8988T (cell line): Measurements from ENCODE around the gene SERTAD2.

ENCODE experiments used
- DNase-seq: peaks from one replicate; pipeline ENCODE4 v3.0.0; 2011

The SERTAD2 gene

DNA sequence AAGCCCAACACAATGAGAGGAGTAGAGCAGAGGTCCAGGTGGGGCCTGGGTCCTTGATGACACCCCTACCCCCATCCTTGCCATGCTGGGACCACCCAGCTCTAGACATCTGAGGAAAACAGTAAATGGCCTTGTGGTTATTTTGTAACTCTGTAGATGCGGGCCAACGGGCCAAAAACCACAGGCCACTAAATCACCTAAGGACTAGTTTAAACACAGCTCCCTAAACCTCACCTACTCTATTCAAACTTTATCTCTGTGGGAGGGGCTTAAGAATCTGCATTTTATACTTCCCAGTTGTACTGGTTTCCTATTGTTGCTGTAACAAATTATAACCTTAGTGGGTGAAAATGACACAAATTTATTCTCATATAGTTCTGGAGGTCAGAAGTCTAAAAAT is 19.0 kb upstream of the SERTAD2 start:
- DNase-seq = no peak

DNA sequence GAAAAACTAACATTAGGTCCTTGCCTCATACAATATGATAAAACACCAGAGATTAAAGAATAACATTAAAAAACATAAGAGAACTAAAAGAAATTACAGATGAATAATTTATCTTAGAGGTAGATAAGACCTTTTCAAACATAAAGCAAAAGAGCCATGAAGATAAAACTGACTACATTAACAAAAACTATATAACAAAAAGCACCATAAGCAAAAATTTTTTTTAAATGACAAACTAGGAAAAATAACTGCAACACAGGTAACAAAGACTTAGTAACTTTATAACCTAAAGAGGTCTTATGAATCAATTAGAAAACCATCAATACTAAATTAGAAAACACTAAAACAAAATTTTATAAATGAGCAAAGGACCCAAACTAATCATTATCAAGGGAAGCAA is 16.3 kb upstream of the SERTAD2 start:
- no peak for DNase-seq

DNA sequence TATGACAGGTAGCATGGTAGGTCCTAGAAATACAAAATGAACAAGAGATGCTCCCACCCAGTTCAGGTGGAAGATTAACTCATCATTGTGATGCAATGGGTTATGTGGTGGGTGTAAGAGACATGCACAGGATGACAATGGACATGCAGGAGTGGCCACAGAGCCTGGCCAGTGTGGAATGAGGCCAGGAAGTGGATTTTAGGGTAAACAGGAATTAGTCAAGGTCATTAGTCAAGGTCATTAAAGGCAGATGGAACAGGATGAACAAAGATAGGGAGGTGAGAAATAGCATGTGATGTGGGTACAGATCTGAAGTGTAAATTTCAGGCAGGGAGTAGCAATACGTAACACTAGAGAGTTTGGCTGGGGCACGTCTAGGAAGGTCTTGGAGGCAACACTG is 15.6 kb upstream of the SERTAD2 start:
- no peak for DNase-seq

DNA sequence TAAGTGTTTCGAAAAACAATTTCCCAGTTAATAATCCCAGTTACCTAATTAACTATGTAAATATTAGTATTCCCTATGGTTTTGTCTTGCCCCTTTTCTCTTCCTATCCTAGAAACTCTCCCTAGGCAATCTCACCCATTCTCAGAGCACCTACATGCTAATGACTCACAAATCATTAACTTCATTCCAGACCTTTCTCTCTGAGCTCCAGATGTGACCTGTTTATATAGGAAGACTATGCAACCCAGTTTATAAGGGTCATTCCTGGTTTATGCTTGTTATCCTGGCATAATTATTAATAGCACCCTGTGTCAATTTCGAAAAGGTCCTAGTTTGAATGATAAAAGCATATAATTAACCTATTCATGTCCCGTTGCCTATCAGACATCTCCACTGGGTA is 14.8 kb upstream of the SERTAD2 start:
- no peak for DNase-seq

DNA sequence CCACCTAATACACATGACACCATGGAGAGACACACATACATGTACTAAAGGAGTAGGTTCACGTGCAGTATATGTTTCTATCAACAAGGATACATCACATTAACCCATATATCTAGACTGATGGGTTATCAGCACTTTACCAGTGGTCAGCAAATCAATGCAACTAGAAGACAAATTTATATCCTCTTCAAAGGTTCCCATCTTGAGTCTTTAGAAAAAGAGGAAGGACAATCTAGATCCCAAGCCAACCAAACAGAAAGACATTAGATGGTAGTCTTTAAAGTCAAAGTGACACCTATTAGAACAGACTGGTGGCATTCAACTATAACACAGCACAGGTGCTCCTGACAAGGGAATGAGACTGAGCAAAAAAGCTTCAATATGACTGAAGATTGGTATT is 13.8 kb upstream of the SERTAD2 start:
- DNase-seq = no peak

DNA sequence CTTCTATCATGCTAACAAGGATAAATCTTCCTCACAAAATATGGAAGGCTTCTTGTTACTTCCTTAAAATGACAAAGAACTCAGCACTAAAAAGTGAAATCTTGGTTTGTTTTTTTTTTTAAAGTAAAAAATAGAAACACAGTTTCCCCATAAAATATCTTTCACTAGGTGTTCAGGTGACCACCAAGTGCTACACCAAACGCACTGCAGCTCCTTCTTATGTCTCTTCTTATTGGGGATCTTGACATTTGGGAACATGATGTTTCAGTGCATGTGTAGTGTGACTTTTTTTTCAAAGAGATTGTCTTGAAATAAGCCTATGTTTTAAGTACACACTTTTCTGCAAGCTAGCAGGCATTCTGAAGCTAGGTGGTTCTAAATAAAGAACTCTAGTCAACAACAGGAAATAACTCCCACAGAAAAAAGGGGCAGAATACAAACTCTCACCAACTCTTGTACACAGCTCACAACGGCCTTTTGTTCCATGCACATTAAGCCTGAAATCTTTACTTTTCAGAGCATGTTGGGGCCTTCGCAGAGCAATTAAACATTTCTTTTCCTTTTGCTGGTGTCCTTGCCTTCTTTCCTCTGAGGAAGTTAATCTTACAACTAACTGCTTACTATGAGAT is 13.2 kb upstream of the SERTAD2 start:
- DNase-seq = no peak

DNA sequence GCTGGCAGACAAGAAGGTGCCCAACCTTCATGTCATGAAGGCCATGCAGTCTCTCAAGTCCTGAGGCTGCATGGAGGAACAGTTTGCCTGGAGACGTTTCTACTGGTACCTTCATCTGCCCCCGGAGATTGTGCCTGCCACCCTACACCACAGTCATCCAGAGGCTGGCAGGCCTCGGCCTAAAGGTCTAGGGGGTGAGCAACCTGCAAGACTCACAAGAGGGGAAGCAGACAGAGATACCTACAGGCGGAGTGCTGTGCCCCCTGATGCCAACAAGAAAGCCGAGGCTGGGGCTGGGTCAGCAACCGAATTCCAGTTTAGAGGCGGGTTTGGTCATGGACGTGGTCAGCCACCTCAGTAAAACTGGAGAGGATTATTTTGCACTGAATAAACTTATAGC is 12.0 kb upstream of the SERTAD2 start:
- no peak for DNase-seq

DNA sequence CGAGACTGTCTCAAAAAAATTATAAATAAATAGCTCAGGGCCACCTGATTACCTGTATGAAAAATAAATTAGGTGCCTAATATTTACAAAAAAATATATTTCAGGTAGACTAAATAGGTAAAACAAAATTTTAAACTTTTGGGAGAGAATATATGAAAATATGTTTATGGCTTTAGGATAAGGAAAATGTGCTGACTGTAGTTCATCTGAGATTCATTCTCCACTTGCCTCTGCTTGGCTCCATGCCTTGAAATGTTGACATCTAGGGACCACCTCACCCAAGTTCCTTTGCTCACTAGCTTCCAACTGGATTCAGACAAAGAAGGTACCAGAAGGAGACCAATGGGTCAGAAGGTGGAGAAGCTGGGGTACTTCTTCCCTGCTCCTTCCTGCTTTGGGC is 9.7 kb upstream of the SERTAD2 start:
- DNase-seq = no peak

DNA sequence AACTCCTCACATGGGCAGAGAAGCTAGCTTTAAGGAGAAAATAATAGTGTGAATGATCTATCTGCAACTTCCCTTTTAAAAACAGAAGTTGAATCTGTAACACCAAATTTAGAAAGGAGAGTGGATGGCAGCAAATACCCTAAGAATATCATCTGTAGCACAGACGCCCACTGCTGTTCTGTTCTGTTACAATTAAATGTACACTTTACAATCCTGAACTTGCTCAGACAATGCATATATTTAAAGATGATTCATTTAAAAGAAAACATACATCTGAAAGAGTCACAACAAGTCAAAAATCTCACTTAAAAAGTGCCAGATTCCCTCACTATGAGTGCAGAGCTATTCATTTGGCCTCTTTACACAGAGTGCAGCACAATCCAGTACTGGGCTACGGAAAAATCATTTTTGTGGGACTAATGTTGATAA is 8.0 kb upstream of the SERTAD2 start:
- no peak for DNase-seq

DNA sequence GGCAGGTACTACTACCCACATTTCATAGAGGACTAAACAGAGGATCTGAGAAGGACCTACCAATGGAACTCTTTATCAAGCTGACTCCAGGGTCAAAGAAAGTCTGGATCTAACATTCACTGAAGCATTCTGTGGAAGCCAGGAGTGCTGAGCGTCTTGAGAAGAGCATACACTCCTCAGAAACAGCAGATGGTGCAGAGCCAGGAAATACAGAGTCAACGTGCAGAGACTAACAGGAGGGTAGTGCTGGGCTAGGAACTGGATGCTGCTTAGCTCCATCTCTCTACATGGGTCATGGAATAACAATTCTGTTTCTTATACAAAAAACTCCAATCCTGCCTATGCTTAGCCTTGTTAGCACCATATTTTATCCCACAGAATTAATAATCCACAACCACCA is 5.5 kb upstream of the SERTAD2 start:
- DNase-seq = no peak

DNA sequence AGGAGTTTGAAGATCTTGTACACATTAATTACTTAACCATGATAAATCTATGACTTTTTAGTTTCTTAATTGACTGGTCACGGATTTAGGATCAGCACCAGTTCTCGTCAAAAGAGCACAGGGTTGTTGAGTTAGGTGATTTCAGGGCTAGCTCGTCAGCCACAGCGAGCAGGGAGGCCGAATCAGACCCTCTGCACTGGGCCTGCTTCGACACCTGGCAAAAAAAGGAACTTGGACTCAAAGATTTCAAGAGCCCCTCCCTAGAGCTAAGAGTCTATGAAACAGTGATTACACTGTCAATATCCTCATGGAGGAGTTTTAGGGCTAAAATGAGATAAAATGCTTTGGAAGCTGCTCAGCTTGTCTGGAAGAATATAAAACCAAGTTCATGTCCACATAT is 4.6 kb upstream of the SERTAD2 start:
- DNase-seq = no peak

DNA sequence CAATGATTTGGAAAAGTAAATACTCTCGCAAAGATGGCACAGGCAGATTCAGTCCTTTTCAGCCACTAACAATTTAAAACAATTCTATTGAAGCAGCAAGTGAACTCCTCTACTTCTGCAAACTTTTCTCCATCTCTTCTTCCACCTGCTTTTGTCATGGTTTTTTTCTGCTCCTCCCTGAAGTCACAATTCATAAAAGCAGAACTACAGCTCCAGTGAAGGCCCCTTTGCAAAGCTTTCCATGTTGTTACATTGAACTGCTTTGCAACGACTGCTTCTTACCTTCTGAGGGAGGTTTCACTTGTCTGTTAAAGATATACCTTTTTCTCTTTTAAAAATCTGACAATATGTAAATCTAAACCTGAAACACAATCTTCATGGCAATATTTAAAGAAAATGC is 3.7 kb upstream of the SERTAD2 start:
- no peak for DNase-seq

DNA sequence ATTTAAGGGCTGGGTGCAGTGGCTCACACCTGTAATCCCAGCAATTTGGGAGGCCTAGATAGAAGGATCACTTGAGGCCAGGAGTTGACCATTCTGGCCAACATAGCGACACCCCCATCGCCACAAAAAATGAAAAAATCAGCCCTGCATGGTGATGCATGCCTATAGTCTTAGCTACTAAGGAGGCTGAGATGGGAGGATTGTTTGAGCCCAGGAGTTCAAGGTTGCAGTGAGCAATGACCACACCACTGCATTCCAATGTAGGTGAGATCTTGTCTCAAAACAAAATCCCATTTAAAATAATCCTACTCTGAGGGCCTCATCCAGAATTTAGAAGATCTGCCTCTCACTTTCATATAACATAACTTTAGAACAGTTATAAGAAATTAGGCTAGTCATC is 2.7 kb upstream of the SERTAD2 start:
- no peak for DNase-seq

DNA sequence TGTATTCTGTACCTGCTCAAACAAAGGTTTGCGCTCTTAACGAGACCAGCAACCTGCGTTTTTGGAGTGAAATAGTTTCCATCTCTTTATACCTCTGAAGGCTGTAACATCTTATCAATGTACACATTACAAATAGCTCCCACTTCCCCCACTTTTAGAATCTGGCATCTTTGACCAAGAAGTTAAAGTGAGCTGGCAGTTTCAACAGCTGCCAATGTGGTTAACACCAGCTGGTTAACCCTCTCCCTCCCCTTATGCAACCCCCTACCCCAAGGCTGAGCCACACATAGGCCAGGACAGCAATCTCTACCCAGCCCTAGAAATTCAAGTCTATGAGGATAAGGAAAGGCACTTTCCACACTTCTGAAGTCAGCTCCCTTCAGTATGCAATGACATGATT is 2.2 kb upstream of the SERTAD2 start:
- no peak for DNase-seq

DNA sequence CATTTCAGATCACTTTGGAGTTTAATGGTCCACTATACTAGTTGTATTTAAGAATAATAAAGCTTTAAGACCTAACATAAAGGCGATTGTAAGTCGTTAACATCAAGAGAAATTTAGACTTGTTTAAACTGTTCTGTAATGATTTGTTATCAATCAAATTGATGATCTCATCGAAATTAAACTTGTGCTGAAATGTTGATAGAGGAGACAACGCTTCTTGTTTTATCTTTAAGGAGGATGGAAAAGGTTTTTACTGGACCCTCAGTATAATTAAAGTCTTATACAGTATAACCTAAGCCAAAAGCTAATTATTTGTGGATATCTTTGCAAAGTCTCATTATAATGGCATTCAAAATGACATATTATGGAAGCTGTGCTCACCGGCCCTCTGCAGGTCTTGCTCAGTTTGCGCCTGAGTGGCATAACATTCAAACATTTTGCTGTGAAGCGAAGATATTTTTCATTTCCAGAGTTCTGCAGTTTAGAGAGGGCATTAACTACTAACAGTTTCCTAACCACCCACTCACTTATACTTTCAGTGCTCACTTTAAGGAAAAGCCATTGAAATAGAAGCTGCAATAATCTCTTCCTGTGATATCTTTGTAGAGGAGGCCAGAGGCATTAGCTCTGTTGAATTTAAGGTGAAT is 1.4 kb upstream of the SERTAD2 start:
- DNase-seq = no peak

DNA sequence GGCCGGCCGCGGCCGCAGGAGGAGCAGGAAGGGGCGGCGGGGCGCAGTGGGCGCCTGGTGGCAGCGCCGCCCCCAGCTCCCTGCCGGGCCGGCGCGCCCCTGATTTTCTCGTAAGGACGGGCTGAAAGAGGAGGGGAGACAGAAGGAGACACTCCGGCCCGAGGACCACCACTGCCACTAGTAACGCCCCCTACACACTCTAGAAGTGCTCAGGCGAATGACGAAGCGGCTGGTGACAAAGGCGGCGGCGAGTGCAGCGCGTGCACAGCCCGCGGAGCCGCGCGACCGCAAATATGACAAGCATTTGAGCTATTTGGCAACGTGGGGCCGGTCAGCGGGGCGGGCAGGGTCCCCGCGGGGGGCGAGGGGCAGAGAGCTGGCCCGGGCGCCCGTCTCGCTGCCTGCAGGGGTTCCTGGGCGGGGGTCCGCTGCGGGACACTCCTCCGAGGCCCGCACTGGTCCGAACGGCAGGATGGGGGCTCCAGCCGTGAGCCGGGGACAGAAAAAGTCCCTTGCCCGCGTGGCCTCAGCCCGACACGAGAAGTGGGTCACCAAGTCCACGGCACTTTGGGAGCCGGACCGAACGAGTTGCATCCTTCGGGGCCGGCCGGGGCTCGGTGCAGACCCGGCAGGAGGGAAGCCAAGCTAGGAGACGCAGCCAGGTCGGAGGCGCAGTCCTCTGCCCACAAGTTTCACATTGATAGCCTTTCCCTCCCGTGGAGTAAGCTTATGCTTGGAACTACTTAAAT is 524 bp upstream of the SERTAD2 start:
- no peak for DNase-seq

DNA sequence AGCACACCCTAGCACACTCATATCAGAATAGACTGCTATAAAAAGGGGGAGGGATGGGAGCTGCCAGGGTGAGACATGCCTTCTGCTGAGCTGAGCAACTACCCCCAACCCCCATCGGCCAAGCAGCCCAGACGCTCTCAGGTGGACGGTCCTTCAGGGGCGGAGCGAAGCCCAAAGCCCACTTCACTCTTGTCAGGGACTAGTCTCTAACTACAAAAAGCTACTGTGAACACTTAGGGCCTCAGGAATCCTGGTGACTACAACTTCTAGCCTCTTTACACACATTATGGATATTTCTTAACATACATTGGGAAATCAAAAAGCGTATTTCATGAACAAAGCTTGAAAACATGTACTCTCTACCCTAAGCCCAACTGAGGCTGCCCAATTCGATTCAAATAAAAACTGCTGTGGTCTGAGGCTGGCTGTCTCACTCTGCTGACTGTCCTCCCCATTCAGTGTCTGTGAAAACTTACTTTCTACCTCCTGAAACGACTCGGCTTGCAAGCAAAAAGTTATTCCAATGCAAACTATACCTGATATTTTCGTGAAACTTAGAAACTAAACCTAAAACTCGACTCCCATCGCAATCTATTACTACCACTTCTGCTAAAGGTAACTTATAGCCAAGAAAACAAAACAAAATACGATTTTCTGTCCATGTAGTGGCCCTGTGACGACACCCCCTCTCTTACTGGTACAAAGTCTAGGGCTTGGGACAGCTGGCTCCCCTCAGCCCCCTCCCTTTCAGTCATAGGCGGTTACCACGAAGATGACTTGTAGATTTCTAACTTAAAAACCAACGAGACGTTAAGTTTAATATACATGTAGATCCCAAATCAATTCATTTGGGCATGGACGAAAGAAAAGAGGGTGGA is 1.2 kb downstream of the SERTAD2 start:
- no peak for DNase-seq

DNA sequence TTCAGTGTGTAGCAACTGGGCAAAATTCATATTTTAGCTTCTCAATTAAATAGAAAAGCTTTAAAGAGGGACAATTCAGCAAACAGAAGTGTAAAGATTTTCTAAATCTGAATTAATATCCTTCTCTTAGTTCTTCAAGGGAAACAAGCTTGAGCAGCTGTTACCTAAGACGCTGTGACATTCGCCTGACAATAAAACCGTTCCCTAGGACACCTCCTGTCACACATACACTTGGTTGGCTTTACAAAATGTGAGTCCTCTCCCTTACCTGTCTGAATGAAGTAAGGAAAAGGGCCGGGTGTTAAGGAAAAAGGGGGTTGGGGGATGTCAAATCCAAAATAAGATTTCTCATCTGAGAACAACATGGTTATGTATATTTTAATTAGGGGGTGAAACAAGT is 2.1 kb downstream of the SERTAD2 start:
- DNase-seq = no peak

DNA sequence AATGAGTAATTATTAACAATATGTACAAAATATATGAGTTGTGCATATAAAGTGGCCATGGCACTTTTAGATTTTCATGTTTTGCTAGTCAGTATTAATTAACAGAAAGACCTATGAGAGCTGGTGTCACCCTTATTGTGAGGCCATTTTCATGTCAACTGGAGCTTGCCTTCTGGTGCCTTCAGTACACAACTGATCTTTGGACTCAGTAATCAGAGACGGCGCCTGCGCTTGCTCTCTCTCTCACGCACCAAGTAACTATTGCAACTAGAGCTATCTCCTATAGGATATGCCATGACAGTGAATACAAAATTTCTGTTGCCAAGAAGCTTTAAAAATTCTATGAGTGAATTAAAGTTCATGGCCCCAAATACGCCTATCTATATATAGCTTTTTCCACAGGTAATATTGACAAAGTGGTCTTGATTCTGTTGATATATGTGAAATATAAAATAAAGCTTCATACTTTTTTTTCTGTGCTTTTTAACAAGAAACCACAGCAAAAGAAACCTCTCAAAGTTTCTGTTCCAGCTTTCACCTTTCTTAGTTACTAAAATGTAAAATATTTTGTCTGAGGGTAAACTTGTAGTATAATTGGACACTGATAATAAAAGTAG is 2.9 kb downstream of the SERTAD2 start:
- no peak for DNase-seq

DNA sequence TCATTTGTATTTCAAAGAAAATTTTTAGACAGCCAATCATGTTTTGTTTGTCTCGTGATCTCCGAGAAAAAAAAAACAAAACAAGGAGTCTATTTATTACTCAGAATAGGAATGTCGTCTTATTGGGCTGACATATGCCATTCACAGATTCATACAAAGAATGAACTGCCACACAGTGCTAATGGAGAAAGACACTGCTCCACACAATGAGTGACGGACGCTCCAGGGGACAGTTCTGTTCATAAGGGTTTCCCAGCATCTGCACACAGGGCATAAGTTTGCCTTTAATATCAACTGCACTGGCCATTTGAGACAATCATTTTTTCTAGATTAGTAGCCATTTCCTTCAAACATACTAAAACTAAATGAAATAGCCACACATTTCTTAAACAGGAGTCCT is 3.4 kb downstream of the SERTAD2 start:
- DNase-seq = no peak

DNA sequence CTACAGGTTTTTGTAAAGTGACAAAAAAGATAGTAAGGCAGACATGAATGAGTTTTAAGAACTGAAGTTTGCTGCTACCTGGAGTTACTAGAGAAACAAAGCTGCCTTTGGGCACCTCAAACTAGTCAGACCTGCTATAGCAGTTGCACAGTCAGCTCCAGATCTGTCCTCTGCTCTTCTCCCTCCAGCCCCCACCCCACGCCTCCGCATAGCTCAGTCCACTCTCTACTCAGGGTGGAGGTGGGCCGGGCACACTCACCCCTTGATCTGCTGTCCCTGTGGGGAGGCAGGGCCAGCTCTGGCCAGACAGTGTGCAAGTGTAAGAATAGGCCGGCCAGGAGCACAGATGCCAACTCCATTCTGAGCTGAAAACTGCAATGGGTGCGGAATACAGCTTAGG is 4.1 kb downstream of the SERTAD2 start:
- no peak for DNase-seq

DNA sequence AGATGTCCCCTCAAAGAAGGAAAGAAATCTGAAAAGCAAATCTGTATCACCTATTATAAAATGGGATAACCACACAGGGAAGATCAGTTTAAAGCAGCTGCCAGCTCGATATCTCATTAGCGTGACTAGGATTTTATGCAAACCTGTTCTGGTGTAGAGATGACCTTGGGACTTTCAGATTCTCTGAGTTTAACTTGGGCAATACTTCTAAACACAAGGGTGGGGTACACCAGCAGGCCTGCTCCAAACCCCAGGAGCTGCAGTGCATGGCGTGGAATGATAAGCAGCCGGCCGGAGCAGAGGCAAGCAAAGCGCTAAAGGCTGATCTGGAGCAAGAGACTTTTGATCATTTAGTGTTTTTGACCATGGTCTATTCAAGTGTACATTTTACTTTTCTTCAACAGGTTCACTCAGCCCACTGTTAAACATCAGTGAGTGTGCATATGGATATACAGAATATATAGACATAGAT is 4.7 kb downstream of the SERTAD2 start:
- no peak for DNase-seq
